GM19468 (cell line): ENCODE measurements around the gene SLC4A1.
"Not testable (repeated sequence)": the region's sequence is repeated elsewhere in the genome, so short reads cannot be mapped to it uniquely, and the experiment has no call there.

Experiments
- ATAC-seq: cut with Tn5 transposase; IDR thresholded peaks from one replicate; pipeline ENCODE4 v1.9.1; 2021; ENCODE audit warnings: mild to moderate bottlenecking, moderate library complexity, moderate number of reproducible peaks; ENCODE audit not compliant: unreplicated experiment; ENCODE audit errors: extremely low read depth

SLC4A1 gene

GRCh38 chr17:44258811-44259351 is 9.1 kb downstream of the SLC4A1 start:
- no peak for ATAC-seq

DNA sequence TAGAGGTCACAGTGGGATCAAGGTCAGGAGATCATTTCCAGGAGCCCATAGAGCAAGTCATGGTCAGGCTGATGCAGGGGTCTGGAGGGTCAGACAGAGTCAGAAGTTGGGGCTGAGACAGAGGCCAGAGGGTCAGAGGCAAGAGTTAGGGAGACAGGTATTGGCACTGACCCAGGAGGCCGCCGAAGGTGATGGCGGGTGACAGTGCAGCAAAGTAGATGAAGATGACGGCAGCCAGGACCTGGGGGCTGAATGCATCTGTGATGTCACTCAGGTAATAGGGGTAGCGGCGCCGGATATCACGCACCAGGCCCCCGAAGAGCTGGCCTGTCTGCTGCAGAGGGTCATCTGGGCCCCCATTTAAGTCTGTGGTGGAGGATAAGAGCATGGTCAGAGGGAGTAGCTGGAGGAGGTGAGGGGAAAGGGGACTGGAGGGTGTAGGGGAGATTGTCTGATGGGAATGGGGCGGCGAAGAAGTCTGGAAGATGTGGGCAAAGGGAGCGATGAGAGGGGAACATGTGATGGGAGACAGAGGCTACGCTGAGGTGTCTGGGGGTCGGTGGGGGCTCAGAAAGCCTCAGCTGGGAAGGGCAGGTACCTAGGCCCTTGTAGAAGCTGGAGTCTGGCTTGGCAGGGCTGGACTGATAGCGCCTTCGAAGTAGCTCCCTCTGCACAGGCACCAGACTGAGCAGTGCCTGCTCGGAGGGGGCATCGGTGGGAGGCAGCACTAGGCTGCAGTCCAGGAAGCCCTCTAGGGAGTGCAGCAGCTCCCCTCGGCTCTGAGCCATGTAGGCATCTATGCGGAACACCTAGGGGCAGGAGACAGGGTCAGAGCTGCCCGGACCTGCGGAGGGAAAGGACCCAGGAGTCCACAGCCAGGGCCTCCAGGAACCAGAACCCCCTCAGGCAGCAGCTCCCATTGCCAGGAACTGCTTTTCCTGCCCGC is 9.8 kb downstream of the SLC4A1 start:
- no peak for ATAC-seq

- no peak for ATAC-seq
Measured at GRCh38 chr17:44256671-44257070, 11.3 kb downstream of the SLC4A1 start.

- no peak for ATAC-seq
Measured at GRCh38 chr17:44255915-44256314, 12.0 kb downstream of the SLC4A1 start.

DNA sequence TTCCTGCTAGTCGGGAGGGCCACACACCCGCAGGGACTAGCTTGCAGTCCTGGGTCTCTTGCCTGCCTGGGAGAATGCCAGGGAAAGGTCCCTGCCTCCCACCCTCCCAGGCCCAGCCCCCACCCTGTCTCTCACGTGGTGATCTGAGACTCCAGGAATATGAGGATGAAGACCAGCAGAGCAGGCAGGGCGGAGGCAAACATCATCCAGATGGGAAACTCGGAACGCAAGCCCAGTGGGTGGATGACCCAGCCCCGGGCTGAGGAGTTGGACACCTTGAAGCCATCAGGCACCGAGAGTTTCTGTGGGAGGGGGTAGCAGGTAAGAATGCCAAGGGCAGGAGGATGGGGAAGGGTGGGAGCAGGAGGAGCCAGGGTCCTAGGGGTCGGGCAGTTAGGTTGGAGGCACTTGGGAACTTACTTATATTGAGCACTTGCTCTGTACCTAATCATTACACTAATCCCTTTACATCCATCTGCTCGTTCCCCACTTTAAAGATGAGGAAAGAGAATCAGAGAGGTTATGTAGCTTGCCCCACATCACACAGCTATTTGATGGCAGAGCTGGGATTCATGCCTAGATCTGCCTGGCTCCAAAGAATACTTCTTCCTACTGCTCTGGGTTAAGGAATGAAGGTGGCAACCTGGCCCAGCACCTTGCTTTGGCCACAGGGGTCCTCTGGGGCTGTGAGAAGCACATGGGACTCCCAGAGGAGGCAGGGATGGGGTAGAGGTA is 13.4 kb downstream of the SLC4A1 start:
- ATAC-seq, result no peak

DNA sequence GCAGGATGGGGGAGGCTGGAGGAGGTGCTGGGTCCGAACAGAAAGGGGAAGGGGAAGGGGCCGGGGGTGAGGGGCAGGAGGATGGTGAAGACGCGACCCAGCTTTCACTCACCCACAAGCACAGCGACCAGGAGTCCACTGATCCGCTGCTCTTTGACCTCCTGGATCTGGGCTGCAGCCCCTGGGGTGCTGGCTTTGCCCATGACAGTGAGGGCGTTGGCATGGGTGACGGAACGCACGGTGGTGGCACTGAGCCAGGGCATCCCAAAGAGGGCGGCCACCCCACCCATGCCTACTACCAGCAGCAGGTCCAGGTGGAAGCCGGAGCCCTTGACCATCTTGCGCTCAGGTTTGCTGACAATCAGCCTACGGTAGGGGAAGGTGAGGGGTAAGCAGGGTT is 14.9 kb downstream of the SLC4A1 start:
- no peak for ATAC-seq

GRCh38 chr17:44251062-44251461 is 16.9 kb downstream of the SLC4A1 start:
- no peak for ATAC-seq

- no peak for ATAC-seq
Measured at GRCh38 chr17:44249501-44250246, 18.3 kb downstream of the SLC4A1 start.

DNA sequence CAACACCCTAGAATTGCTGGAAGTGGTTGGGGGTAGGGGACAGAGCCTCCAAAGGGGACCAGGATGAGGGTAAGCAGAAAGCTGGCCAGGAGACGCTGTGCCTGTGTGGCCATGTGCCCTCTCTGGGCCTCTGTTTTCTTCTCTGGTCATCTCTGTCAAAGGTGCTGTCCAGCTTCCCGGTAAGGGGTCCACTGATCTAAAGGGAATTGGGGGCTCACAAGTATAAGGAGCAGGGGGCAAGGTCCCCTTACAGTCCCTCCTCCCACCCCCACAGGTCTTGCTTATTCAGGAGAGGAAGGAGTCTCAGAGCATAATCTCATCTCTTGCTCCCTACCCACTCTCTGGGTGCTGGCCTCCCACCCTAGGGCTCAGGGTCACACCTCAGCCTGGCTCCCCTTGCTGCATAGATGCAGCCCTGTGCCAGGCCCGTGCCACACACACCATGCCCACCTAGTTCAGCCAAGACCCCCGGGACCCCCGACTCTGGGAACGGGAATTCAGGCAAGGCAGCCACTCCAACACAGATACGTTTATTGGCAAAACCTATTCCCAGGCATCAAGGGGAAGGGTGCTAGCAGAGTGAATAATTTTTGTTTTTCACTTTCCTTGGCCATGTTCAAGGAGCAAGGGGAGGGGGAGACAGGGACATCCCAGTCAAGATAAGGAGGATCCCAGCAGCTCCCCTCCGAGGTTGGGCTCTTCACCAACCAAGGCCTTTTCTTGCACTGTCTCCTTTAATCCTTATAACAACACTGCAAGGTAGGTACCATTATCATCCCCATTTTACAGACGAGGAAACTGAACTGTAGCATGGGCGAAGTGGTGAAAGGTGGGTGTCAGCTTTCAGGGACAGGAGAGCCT is 19.8 kb downstream of the SLC4A1 start:
- ATAC-seq, result no peak

DNA sequence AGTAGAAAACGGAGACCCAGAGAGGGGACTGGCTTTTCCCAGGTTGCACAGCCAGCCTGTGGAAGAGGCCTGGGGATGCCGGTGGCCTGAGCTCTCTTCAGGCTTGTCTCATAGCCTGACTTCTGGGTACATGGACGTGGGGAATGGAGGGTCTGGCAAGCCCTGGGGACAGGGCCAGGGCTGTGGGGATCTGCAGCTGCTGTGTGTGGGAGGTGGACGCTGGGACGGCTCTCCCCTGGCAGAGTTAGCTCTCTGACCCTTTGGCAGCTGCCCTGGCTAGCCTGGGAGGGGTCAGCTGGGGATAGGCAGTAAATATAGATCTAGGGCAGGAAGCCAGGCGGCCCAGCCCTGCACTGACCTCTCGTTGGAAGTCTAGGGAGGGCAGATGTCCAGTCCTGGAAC is 20.5 kb downstream of the SLC4A1 start:
- ATAC-seq, result no peak

DNA sequence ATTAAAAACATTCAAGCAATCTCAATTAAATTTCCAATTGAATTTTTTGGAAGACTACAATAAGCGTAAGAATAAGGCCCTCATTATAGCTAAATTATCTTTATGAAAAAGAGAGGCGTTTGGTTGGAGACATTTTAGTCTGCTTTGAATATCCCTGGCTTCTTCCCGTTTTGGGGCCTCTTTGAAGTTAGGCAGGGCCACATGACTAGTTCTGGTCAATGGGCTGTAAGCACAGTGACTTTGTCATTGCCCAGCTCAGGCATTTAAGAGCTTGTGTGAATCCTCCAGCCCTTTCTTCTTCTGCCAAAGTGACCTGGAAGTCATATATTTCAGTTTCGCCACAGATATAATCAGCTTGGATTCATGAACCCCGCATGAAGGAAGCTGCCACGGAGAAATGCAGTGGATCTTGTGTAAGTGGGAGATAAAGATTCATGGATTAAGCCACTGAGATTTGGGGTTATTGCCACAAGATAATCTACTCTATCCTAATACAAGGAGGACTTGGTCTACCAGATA is 26.8 kb downstream of the SLC4A1 start:
- ATAC-seq, result no peak

DNA sequence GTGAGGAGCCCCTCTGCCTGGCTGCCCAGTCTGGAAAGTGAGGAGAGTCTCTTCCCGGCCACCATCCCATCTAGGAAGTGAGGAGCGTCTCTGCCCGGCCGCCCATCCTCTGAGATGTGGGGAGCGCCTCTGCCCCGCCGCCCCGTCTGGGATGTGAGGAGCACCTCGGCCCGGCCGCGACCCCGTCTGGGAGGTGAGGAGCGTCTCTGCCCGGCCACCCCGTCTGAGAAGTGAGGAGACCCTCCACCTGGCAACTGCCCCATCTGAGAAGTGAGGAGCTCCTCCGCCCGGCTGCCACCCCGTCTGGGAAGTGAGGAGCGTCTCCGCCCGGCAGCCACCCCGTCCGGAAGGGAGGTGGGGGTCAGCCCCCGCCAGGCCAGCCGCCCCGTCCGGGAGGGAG is 30.0 kb downstream of the SLC4A1 start:
- ATAC-seq, result not testable (repeated sequence)

GRCh38 chr17:44236444-44236991 is 31.4 kb downstream of the SLC4A1 start:
- ATAC-seq, result no peak

- no peak for ATAC-seq
Measured at GRCh38 chr17:44235583-44235936, 32.4 kb downstream of the SLC4A1 start.

DNA sequence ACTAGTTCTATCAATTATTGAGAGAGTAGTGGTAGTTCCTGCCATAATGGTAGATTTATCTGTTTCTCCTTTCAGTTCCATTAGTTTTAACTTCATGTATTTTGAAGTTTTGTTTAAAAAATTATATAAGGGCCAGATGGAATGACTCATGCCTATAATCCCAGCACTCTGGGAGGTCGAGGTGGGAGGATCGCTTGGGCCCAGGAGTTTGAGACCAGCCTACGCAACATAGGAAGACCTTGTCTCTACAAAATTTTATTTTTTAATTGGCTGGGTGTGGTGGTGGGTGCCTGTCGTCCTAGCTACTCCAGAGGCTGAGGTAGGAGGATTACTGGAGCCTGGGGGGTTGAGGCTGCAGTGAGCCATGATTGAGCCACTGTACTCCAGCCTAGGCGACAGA is 34.4 kb downstream of the SLC4A1 start:
- ATAC-seq, result no peak

DNA sequence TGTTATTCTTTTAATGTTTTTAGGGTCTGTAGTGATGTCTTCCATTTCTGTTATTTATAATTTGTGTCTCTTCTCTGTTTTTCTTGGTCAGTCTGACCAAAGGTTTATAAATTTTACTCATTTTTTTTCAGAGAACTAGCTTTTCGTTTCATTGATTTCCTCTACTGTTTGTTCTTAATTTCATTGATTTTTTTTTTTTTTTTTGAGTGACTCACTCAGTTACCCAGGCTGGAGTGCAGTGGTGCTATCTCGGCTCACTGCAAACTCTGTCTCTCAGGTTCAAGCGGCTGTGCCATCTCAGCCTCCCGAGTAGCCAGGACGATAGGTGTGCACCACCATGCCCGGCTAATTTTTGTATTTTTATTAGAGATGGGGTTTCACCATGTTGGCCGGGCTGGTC is 35.9 kb downstream of the SLC4A1 start:
- ATAC-seq, result no peak

DNA sequence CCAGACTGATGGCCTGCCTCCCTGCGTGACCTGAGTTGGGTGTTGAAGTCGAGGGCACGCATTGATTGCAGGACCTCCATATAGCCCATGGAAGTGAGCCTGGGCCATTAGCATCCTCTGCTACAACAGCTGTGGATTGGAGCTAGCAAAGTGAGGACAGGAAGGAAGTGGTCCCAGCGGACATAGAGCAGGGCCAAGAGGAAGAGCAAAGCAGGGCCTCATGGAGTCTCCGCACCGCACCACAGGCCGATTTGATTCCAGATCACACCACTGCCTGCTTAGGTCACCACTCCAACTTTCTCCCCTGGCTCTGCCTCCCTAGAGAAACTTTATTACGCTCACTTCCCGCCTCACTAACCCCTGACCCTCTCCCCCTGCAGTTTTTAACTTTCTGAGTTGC is 37.8 kb downstream of the SLC4A1 start:
- no peak for ATAC-seq

DNA sequence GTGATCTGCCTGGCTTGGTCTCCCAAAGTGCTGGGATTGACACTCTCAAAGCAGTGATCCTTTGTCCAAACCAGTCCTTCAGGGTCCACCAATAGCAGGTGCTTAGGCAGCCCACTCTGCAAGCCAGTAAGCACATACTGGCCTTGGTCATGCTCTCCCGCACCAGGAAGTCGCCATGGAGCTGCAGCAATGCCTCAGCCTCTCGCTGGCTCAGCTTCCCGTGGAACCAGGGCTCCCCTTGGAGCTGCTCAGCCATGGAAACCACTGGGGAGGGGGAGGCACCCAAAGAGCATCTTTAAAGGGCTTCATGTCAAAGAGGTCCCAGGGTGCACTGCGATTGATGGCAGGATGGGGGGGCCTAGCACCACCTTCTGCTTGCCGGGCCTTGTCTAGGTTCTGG is 38.8 kb downstream of the SLC4A1 start:
- no peak for ATAC-seq

DNA sequence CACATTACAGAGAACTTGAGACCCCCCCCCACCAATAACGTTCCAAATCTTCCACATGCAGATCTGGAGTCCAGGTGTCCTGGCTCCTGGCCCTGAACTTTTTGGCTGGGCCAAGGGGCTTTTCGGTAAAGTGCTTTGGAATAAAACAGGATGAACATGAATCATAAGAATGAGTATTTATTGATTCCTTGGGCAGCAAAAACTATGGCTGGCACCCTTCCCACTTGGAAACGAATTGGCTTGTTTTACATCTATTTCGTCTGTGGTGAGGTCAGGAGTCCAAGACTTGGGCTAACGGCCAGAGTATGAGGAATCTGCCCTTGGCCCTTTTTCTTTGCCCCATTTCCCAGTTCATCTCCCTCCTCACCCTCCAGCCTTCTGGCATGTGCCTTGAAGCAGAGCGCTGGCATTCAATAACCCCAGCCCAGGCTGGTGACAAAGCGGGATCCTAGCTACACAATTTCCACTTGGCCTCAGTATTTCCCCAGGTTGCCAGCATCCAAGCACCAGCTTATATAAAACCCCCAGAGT is 44.3 kb downstream of the SLC4A1 start:
- ATAC-seq, result no peak
